ENCODE measurements around the gene SMG6. TPM values are rescaled to one million over a fixed set of nuclear protein-coding genes. Genes with fewer than 3 reads are reported as not detected.

Gene SMG6
- total and polyA plus RNA-seq, 2 of the 4 experiments (the other 2 are of a cell fraction), result 16.3 to 30.3 TPM

DNA sequence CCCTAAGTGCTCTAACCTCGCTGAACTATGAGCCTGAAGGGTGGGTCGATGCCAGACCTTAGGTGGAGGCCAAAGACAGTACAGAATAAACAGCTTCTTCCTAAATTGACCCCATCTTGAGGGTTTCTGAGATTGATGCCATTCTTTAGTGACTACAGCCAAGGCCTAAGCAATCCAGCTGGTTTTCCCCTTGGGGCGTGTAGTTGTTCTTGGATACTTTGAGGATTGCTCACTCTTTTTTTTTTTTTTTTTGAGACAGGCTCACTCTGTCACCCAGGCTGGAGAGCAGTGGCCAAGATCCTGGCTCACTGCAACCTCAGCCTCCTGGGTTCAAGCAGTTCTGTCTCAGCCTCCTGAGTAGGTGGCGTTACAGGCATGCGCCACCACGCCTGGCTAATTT lies 259.8 kb downstream of the SMG6 start (continued):
- no peak for TF ChIP-seq POLR2A (IDR thresholded peaks at IDR 0.05; ENCODE audit: low read depth, low read length)
- no peak for TF ChIP-seq BHLHE40 (IDR thresholded peaks at IDR 0.05; ENCODE audit: low read depth, low read length)
- TF ChIP-seq MAZ (IDR thresholded peaks at IDR 0.05; ENCODE audit: borderline replicate concordance, low read depth, low read length), result no peak
- TF ChIP-seq MXI1 (IDR thresholded peaks at IDR 0.05; ENCODE audit: borderline replicate concordance, low read depth, low read length), result no peak

GRCh38 chr17:2042933-2043332 lies 260.7 kb downstream of the SMG6 start:
- Histone ChIP-seq H3K56ac (ENCODE audit: extremely low read depth, insufficient read depth, low read length) (no peak overlapping the region), H3K4me1 (ENCODE audit: control insufficient read depth, insufficient read depth, low read length) (peaks cover 22% of the 10 kb centered on the region), H3K4me3 (ENCODE audit: insufficient read depth, low read depth, low read length) (no peak overlapping the region), H3K27me3 (ENCODE audit: control insufficient read depth, insufficient read depth, low read length) (no peaks in the 10 kb centered on the region), H3K36me3 (ENCODE audit: control insufficient read depth, insufficient read depth, low read length) (peaks cover 27% of the 10 kb centered on the region), H2BK15ac (ENCODE audit: low read depth, low read length) (no peak overlapping the region), H3K18ac (ENCODE audit: low read depth, low read length) (no peak overlapping the region), H3K9me1 (ENCODE audit: insufficient read depth, low read length) (peaks cover 22% of the 10 kb centered on the region), H2AK5ac (ENCODE audit: low read depth, low read length) (peak overlapping the region; percentile 99), H3K4me2 (ENCODE audit: low read depth, low read length) (peak overlapping the region; percentile 94), H3K14ac (replicated peaks; ENCODE audit: low read depth, low read length) (0 out of 2 replicates have a peak overlapping the region, but pooled peaks have one; percentile 43), H3K27ac (ENCODE audit: insufficient read depth, low read length) (peak overlapping the region; percentile 94), H3K23ac (ENCODE audit: low read depth, low read length) (peak overlapping the region; percentile 99; the same call in 1 of the 2 replicates), H2BK120ac (ENCODE audit: low read depth, low read length) (no peak overlapping the region), H3K9me3 (ENCODE audit: control insufficient read depth, insufficient read depth, low read length) (no peaks in the 10 kb centered on the region), H2BK5ac (ENCODE audit: low read depth, low read length, poor library complexity, severe bottlenecking) (peak overlapping the region; percentile 86), H3K9ac (ENCODE audit: low read depth, low read length) (peak overlapping the region; percentile 95), H4K91ac (ENCODE audit: insufficient read depth, low read depth, low read length) (no peak overlapping the region), H4K20me1 (ENCODE audit: insufficient read depth, low read length) (peaks cover 11% of the 10 kb centered on the region; the same call in 1 of the 2 replicates), H2AK9ac (replicated peaks; ENCODE audit: low read depth, low read length, poor library complexity) (peak overlapping the region; percentile 97), H2AFZ (replicated peaks; ENCODE audit: low read length, poor library complexity) (no peak overlapping the region), H2BK20ac (ENCODE audit: low read depth, low read length) (no peak overlapping the region), H4K5ac (ENCODE audit: low read depth, low read length) (peak overlapping the region; percentile 96; the same call in 1 of the 2 replicates), H3K4ac (ENCODE audit: low read depth, low read length) (peak overlapping the region; percentile 99; the same call in 1 of the 2 replicates), H4K8ac (ENCODE audit: low read depth in 2 of 2, low read length in 2 of 2) (peak overlapping the region; percentile 90 to 99; a peak in 3 of 4 replicates), H3K79me1 (ENCODE audit: low read depth in 1 of 2, low read length in 2 of 2) (peaks cover 22 to 40% of the 10 kb centered on the region in 2 experiments)
- dilution Hi-C loops (cut with HindIII; ENCODE audit: low sequenced_read_pairs, unreplicated experiment), result no loop called here
- TF ChIP-seq, protein P1, sequence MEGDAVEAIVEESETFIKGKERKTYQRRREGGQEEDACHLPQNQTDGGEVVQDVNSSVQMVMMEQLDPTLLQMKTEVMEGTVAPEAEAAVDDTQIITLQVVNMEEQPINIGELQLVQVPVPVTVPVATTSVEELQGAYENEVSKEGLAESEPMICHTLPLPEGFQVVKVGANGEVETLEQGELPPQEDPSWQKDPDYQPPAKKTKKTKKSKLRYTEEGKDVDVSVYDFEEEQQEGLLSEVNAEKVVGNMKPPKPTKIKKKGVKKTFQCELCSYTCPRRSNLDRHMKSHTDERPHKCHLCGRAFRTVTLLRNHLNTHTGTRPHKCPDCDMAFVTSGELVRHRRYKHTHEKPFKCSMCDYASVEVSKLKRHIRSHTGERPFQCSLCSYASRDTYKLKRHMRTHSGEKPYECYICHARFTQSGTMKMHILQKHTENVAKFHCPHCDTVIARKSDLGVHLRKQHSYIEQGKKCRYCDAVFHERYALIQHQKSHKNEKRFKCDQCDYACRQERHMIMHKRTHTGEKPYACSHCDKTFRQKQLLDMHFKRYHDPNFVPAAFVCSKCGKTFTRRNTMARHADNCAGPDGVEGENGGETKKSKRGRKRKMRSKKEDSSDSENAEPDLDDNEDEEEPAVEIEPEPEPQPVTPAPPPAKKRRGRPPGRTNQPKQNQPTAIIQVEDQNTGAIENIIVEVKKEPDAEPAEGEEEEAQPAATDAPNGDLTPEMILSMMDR (conservative IDR thresholded peaks at IDR 0.05; ENCODE audit: low read depth, low read length), result no peak
- TF ChIP-seq POLR2A (IDR thresholded peaks at IDR 0.05; ENCODE audit: low read depth, low read length) (no peak; the same call in 1 of the 2 replicates), RAD21 (IDR thresholded peaks at IDR 0.05; ENCODE audit: low read length) (no peak), CEBPB (IDR thresholded peaks at IDR 0.05; ENCODE audit: low read depth, low read length) (no peak), NFE2L2 (IDR thresholded peaks at IDR 0.05; ENCODE audit: low read depth, low read length) (no peak), RCOR1 (IDR thresholded peaks at IDR 0.05; ENCODE audit: insufficient replicate concordance, low read length) (no peak), CHD1 (IDR thresholded peaks at IDR 0.05; ENCODE audit: low read depth, low read length) (no peak), SMC3 (IDR thresholded peaks at IDR 0.05; ENCODE audit: low read depth, low read length) (no peak), MAZ (IDR thresholded peaks at IDR 0.05; ENCODE audit: borderline replicate concordance, low read depth, low read length) (no peak), MAFK (IDR thresholded peaks at IDR 0.05; ENCODE audit: low read depth, low read length) (no peak), FOS (IDR thresholded peaks at IDR 0.05; ENCODE audit: low read depth, low read length) (no peak)
- TF ChIP-seq, protein P2, sequence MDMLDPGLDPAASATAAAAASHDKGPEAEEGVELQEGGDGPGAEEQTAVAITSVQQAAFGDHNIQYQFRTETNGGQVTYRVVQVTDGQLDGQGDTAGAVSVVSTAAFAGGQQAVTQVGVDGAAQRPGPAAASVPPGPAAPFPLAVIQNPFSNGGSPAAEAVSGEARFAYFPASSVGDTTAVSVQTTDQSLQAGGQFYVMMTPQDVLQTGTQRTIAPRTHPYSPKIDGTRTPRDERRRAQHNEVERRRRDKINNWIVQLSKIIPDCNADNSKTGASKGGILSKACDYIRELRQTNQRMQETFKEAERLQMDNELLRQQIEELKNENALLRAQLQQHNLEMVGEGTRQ (IDR thresholded peaks at IDR 0.05; ENCODE audit: low read depth, low read length), result no peak
- TSS peak; percentile 63 for BruUV-seq (replicated peaks)
- CTCF ChIA-PET, result no interaction called here
- intact Hi-C loops (cut with micrococcal nuclease), result loop anchor here (5.0 kb wide), 1 partner anchor 326 kb away; no protein-coding TSS in a partner anchor
- POLR2A ChIA-PET (ENCODE audit: unreplicated experiment), result no interaction called here
- no peak for DNase-seq
- in situ Hi-C loops (cut with MboI; ENCODE audit: low sequenced_read_pairs), result loop anchor here (25.0 kb wide), 1 partner anchor 331 kb away; the partner anchor contains the start of genes TLCD2 and WDR81
- 75% methylated on average over 1 of the region's 5 CpGs; no CpG with 5 or more reads in 1 of the 2 experiments for WGBS, 2 experiments (ENCODE audit: extremely low coverage in 2 of 2, insufficient read length in 1 of 2)
- no peak for ATAC-seq (ENCODE audit: low read depth)
